ENCODE results near the gene RABGGTA.

RABGGTA gene

GRCh38 chr14:24293525-24293924 is 22.1 kb upstream of the RABGGTA start:
- DNase-seq (ENCODE audit: low read depth) = no peak
- TF ChIP-seq CTCF (IDR thresholded peaks at IDR 0.05; ENCODE audit: control insufficient read depth, insufficient read depth, low read depth, low read length, missing control alignments) = no peak
- H3K4me3 ChIP-seq (ENCODE audit: control insufficient read depth, low read depth, low read length) = no peak overlapping the region

GRCh38 chr14:24292118-24292807 is 20.9 kb upstream of the RABGGTA start:
- no peak overlapping the region for H3K4me3 ChIP-seq (ENCODE audit: control insufficient read depth, low read depth, low read length)
- TF ChIP-seq CTCF (IDR thresholded peaks at IDR 0.05; ENCODE audit: control insufficient read depth, insufficient read depth, low read depth, low read length, missing control alignments) = no peak
- DNase-seq (ENCODE audit: low read depth) = no peak

- no peak for DNase-seq (ENCODE audit: low read depth)
- no peak for TF ChIP-seq CTCF (IDR thresholded peaks at IDR 0.05; ENCODE audit: control insufficient read depth, insufficient read depth, low read depth, low read length, missing control alignments)
- H3K4me3 ChIP-seq (ENCODE audit: control insufficient read depth, low read depth, low read length) = no peak overlapping the region
These were observed 20.2 kb upstream of the RABGGTA start for GRCh38 chr14:24291446-24292117.

- no peak for DNase-seq (ENCODE audit: low read depth)
- no peak overlapping the region for H3K4me3 ChIP-seq (ENCODE audit: control insufficient read depth, low read depth, low read length)
- TF ChIP-seq CTCF (IDR thresholded peaks at IDR 0.05; ENCODE audit: control insufficient read depth, insufficient read depth, low read depth, low read length, missing control alignments) = no peak
These were observed 19.3 kb upstream of the RABGGTA start for GRCh38 chr14:24290746-24291145.

GRCh38 chr14:24289649-24290280 is 18.4 kb upstream of the RABGGTA start:
- DNase-seq (ENCODE audit: low read depth) = no peak
- TF ChIP-seq CTCF (IDR thresholded peaks at IDR 0.05; ENCODE audit: control insufficient read depth, insufficient read depth, low read depth, low read length, missing control alignments) = no peak
- H3K4me3 ChIP-seq (ENCODE audit: control insufficient read depth, low read depth, low read length) = no peak overlapping the region

- no peak for TF ChIP-seq CTCF (IDR thresholded peaks at IDR 0.05; ENCODE audit: control insufficient read depth, insufficient read depth, low read depth, low read length, missing control alignments)
- no peak for DNase-seq (ENCODE audit: low read depth)
- H3K4me3 ChIP-seq (ENCODE audit: control insufficient read depth, low read depth, low read length) = no peak overlapping the region
These were observed 15.6 kb upstream of the RABGGTA start for GRCh38 chr14:24286996-24287395.

All from AG09309 (cell line).